GM19023 (cell line): ENCODE results near the gene CBFB.
"Not testable (repeated sequence)": the region's sequence is repeated elsewhere in the genome, so short reads cannot be mapped to it uniquely, and the experiment has no call there.

Experiments
- ATAC-seq: cut with Tn5 transposase; IDR thresholded peaks from one replicate; pipeline ENCODE4 v1.9.1; 2021; ENCODE audit warnings: mild to moderate bottlenecking, moderate library complexity; ENCODE audit not compliant: unreplicated experiment

CBFB gene

DNA sequence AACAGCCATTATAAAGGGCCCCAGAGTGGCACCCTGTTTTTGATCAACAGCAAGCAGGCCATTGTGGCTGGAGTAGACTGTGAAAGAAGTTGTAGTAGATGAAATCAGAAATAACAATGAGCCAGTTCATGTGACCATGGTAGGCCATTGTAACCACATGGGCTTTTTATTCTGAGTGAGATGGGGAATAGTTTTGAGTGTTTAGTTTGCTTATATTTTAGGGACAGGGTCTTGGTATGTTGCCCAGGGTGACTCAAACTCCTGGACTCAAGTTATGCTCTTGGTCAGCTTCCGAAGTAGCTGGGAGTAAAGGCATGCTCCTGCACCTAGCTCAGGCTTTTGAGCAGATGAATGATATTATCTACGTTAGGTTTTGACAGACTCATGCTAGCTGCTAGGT lies 12.0 kb downstream of the CBFB start:
- ATAC-seq, result no peak

DNA sequence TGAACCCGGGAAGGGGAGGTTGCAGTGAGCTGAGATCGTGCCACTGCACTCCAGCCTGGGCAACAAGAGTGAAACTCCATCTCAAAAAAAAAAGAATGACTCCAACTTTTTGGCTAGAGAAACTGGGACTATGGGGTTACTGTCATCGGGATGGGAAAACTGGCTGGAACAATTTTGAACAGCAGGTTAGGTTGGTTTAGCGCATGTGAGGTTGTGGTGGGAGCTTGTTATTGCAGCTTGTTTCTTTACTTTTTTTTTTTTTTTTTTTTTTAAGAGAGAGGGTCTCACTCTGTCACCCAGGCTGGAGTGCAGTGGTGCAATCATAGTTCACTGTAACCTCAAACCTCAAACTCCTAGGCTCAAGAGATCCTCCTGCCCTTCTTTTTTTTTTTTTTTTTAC lies 12.6 kb downstream of the CBFB start:
- not testable (repeated sequence) for ATAC-seq

DNA sequence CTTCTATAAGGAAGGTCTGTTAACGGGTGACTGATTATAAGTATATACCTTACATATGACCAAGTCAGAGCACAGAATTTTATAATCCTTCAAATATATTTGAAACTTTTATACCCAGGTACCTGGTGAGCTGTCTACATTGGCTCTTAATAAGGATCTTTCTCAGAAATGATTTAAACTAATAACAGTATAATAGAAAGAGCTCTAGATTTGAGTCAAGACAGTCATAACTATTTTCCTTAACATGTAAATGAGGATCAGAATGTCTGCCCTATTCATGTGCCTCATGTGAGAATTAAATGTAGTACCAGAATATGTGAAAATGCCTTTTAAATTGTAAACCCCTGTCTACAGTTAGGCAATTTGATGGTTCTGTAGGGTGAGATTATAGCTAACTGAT lies 14.5 kb downstream of the CBFB start:
- no peak for ATAC-seq

DNA sequence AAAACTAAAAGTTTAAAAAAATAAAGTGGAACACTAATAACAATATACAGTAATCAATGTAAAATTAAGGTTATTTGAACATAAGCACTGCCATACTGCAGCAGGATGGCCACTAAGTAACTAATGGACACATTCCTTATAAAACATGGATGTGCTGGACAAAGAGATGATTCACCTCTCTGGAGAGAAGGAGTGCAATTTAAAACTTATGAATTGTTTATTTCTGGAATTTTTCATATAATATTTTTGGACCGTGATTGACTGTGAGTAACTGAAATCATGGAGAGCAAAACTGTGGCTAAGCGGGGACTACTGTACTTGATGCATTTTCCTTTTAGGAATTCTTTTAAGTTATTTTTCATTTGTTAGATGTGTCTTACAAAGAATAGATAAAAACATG lies 21.8 kb downstream of the CBFB start:
- ATAC-seq, result no peak

DNA sequence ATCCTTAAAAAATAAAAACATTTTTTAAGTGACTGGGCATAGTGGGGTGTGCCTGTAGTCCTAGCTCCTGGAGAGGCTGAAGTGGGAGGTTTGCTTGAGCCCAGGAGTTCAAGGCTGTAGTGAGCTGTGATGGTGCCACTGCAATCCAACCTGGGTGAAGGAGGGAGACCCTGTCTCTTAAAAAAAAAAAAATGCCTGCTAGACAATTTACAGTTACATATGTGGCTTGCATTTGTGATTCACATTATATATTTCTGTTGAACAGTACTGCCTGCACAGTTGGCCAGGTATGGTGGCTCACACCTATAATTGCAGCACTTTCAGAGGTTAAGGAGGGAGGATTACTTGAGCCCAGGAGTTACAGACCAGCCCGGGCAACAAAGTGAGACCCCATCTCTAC lies 23.4 kb downstream of the CBFB start:
- ATAC-seq, result no peak

DNA sequence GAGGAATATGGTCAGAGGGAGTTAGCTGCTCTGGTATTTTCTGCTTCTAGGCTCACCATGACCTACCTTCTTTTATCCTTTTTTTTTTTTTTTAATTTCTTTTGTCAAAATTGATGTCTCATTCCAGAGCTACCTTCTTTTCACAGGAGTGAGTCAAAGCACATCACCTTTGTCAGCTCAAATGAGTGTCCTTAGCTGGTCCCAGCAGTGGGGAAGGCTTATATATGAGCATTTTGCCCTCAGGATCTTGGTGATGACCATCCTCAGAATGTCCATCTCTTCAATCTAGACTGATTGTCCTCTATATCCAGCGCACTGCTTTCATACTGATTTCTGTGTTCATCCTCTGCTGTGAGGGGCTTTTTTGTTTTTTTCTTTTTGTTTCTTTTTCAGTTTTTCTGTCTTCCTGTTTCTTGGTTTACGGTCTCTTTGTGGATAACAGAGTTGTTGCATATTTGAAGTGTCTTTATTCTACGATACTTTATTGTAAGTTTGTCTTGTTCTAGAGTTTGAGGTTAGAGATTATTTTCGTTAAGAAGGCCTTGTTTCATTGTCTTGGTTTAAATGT lies 24.9 kb downstream of the CBFB start:
- no peak for ATAC-seq

DNA sequence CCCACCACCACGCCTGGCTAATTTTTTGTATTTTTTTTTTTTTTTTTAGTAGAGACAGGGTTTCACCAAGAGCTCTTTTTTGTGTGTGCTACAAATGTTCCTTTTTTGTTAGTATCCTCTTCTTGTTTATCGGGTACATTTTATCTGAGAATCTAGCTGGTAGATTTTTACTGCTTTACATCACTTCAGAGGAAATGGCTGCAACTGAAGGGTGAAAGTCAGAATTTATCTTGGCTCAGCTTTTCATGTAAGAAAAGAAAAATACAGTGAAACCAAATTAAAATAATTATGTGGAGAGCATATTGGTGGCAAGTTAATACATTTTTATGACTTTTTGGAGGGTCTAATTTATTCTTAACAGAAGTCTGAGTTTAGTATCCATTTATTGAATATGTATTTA lies 26.0 kb downstream of the CBFB start:
- no peak for ATAC-seq

DNA sequence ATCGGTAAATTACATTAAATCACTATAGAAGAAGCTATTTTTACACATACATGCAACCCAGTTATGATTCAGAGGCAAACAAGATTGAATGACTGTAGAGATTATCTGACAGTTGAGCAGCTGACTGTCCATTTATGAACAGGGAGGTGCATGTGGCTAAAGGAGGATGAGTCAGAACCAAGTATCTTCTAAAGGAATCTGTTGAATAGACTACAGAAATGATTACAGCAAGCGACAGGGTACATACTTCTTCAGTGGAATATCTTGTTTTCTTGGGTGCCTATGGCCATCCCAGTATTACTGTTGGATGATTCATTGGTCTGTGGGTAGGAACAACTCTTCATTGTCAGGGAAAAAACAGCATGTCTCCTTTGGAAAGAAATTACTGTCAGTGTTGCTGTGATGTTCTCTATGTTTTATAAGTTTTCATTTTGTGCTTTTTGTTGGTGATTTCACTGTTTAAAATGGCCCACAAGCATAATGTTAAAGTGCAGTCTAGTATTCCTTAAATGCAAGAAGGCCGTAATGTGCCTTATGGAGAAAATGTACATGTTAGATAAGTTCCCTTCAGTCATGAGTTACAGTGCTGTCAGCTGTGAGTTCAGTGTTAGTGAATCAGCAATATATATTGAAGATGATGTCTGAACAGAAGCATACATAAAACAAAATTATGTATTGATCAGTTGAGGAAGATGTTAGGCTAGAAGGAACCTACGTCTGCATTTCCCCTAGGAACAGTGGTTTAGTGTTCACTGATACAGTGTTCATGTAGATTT lies 27.0 kb downstream of the CBFB start:
- ATAC-seq, result peak; percentile 52

DNA sequence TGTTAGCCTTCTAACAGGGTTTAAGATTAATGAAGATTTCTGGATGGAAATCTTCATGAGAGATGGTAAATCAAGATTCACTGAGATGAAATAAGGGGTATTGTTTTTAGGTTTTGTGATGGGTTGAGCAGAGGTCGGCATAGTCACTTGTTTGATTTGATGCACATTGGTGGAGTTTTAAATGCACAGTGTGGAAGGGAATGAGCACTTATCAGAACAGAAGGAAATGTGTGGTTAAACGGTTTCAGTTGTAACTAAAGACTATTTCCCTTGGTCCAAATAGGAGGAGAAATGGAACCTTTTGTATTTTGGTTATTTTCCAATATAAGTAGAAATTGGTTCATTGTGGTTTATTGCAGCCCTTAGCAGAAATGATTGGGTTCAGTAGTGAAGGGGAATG lies 34.1 kb downstream of the CBFB start:
- ATAC-seq, result no peak

DNA sequence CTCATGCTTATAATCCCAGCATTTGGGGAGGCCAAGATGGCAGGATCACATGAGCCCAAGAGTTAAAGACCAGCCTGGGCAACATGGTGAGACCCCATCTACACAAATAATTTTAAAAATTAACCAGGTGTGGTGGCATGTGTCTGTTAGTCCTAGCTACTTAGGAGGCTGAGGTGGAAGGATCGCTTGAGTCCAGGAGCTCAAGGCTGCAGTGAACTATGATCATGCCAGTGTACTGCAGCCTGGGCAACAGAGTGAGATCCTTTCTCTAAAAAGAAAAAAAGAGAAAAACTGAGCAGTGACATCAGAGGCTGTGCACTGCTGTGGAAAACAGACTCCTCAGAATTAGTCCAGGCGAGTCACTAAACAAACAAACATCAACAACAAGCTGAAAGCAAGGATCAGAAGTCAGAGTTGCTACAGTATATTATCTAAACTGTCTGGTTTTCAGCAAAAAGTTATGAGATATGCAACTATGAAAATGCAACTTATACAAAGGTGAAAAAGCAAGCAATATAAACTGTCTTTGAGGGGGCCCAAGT lies 39.3 kb downstream of the CBFB start:
- no peak for ATAC-seq

DNA sequence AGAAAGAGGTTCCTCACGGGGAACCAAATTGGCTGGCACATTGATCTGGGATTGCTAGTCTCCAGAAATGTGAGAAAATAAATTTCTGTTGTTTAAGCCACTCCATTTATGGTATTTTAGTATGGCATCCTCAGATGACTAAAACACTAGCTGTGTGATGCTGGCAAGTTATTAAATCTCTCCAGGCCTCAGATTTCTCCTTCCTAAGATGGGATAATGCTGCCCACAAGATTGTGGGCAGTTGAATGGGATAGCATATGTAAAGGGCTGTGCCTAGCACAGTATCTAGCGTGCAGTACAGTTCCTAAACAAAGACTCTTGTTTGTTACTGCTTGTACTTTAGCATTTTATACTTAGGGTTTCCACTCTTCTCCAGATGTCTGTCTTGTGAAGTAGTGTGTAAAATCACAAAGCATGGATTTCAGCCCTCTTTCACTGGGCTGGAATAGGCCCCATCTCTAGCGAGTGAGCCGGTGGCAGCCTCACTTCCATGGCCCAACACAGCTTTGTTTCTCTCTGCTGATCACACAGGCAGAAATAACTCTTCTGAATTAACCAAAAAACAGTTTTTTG lies 42.6 kb downstream of the CBFB start:
- ATAC-seq, result no peak

DNA sequence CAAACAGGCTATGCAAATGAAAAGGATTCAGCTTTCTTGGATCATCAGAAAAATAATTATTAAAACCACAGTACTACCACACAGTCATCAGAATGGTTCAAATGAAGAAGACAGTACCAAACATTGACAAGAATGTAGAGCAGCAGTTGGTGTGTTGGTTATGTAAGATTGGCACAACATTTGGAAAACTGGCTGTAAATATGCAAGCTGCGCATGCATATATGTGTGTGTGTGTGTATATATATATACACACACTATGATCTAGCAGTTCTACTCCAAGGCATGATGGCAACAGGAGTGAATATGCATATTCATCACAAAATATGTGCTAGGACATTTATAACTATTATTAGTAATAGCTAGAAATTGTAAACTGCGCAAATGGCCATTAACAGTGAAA lies 46.4 kb downstream of the CBFB start:
- no peak for ATAC-seq

DNA sequence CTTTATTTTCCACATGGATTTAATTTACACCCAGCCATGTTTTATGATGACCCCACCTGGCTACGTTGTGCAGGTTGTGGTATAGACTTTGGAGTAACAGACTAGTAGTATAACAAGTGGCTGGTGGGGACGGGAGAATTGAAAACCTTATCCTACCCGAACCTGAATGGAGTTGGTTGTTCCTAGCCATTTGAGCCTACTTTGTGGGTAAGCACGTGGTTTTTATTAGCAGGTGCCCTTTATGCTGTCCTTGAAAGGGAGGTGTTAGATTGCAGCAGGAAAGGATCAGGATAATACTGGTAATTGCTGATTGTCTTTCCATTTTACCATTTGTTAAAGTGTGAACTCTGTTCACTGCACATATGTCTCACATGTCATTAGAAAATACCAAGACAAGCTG lies 48.9 kb downstream of the CBFB start:
- ATAC-seq, result no peak

DNA sequence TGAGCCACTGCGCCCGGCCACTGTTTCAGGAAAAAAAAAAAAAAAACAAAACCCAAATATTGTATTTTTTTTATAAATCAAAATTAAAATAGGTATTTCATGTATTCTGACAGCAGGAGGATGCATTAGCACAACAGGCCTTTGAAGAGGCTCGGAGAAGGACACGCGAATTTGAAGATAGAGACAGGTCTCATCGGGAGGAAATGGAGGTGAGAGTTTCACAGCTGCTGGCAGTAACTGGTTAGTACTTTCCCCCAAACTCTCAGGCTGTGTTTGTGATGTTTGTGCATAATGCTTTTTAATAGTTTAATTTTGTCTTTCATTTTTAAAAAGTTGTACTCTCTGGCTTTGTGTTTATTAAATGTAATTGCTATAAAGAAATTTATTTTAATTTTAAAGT lies 53.2 kb downstream of the CBFB start:
- ATAC-seq, result no peak

DNA sequence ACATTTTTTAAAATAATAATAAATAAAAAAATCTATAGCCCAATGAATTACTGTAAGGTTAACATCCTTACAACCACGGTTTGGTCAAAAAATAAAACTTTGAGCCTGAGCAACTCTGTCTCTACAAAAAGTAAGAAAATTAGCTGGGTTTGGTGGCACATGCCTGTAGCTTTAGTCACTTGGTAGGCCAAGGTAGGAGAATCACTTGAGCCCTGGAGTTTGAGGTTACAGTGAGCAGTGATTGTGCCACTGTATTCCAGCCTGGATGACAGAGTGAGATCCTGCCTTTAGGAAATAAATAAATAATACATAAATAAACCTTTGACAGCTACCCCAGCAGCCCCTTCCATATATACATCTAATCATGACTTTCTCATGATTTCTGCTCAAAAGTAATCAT lies 53.9 kb downstream of the CBFB start:
- no peak for ATAC-seq

DNA sequence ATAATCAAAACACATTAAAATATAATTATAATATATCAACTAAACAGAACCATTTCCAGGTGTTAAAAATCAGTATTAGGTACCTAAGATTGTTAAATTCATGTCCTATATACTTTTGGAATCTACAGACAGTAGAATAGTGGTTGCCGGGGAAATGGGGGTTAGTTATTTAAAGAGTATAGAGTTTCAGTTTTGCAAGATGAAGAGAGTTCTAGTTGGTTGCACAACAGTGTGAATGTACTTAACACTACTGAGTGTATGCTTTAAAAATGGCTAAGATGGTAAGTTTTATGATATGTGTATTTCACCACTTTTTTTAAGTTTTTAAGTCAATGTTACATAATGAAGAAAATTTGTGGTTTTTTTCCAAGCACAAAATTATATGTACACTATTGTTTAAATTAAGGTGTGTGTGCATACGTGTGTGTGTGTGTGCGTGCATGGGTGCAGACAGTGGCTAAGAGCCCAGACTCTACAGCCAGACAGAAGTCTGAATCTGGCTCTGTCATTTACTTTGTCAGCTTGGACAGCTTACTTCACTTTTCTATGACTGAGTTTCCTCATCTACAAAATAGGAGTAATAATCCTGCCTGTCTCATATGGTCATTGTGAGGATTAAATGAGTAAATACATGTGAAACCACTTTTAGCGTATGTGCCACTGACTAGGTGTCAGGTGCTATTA lies 55.5 kb downstream of the CBFB start:
- ATAC-seq, result no peak

DNA sequence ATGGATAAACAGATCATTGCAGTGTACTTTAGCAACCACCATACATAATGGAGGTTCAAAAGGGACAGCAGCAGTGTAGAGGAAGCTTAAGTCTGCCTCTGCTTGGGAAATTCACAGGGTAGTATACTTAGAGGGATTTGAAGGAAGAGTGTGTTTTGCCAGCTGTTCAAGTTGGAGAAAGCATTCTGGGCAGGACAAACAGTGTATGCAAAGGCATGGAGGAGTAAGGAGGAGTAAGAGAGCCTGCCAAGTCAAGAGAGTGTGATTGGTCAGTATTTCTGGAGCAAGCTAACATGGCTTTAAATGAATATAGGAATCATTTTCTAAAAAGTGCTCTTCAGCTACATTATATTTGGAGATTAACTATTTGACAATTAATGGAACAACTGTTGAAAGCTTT lies 57.9 kb downstream of the CBFB start:
- ATAC-seq, result no peak

DNA sequence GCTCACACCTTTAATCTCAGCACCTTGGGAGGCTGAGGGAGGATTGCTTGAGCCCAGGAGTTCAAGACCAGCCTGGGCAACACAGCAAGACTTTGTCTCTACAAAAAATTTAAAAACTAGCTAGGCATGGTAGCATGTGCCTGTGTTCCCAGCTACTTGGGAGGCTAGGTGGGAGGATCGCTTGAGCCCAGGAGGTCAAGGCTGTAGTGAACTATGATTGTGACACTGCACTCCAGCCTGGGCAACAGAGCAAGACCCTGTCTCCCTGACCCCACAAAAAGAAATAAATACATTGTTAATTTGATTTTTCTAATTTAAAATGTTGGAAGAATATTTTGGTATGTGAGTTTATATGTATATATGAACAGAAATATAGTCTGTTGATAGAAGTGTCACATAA lies 58.3 kb downstream of the CBFB start:
- no peak for ATAC-seq

DNA sequence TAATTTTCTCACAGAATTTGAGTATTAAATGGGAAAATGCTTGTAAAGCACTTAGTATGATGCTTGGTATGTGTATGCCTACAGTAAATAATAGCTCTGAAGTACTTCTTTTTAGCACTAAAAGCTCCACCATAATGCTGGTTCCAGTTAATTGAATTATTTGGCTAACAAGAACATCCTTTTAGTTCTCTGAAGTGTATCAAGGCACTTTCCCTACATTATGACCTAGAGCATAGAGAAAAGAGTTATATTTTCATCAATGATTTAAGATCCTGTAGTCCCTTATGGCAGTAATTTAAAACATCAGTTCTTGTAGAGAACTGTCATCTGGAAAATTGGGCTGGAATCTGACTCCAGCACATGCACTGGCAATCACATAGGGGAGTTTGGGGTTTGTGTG lies 58.9 kb downstream of the CBFB start:
- ATAC-seq, result no peak

DNA sequence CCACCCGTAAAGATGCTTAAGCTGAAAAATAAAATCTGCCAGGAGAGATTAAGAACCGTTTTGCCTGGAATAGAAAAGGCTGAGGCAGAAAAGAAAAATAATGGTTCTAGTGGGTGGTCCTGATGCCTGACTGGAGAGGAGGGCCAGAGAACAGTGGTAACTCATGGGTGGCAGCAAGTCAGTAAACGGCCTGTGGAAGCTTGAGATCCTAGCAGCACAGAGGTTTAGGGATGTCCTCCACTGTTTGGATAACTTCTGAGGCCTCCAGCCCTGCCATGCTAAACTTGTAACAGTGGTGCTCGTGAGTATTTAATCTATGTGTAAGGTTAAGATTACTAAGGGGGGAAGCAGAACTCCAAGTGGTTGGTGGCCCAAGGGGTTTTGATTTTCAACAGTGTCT lies 59.6 kb downstream of the CBFB start:
- ATAC-seq, result no peak

DNA sequence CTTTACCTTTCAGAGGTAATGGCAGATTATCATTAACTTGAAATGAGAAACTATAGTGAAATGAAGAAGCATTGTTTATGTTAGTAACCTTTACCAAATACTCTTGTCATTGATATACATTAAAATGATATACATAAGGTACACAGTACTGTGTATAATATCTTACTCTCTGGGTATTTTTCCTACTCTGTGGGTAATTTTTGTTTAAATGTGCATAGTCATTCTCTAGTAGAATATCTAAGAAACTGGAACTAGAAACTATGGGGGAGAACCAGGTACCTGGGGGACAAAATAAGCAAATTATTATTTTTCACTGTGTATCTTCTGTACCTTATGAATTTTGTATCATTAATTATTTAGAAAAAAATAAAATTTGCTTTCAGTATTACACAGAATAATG lies 60.2 kb downstream of the CBFB start:
- ATAC-seq, result no peak
